Stomach smooth muscle (tissue), 2 donors: ENCODE results near the gene CXCL16.
"Not testable (repeated sequence)": the region's sequence is repeated elsewhere in the genome, so short reads cannot be mapped to it uniquely, and the experiment has no call there.

ENCODE experiments used
- H3K27ac ChIP-seq: one replicate; pipeline ENCODE4 v1.7.0; 2013; ENCODE audit warnings: mild to moderate bottlenecking, low read length, inconsistent platforms
- H3K27me3 ChIP-seq, 2 donors: one replicate each; pipeline ENCODE4 v1.7.0; 2013; ENCODE audit warnings: low read length in 2 of 2; ENCODE audit not compliant: insufficient read depth in 2 of 2, control insufficient read depth in 1 of 2
- H3K36me3 ChIP-seq, 2 donors: one replicate each; pipeline ENCODE4 v1.7.0; 2013; ENCODE audit warnings: low read length in 2 of 2; ENCODE audit not compliant: control insufficient read depth in 2 of 2, insufficient read depth in 2 of 2
- H3K4me1 ChIP-seq: one replicate; pipeline ENCODE4 v1.7.0; 2013; ENCODE audit warnings: low read length; ENCODE audit not compliant: control insufficient read depth, insufficient read depth
- H3K4me3 ChIP-seq, 2 donors: one replicate each; pipeline ENCODE4 v1.7.0; 2013; ENCODE audit warnings: low read length in 2 of 2
- H3K9ac ChIP-seq, 2 donors: one replicate each; pipeline ENCODE4 v1.7.0; 2013; ENCODE audit warnings: low read length in 2 of 2, mild to moderate bottlenecking in 1 of 2
- H3K9me3 ChIP-seq, 2 donors: one replicate each; pipeline ENCODE4 v1.7.0; 2013; ENCODE audit warnings: low read length in 2 of 2; ENCODE audit not compliant: control insufficient read depth in 2 of 2
- donor health status: healthy.
- donor health status: Pancreatic carcinoma.

The CXCL16 gene

DNA sequence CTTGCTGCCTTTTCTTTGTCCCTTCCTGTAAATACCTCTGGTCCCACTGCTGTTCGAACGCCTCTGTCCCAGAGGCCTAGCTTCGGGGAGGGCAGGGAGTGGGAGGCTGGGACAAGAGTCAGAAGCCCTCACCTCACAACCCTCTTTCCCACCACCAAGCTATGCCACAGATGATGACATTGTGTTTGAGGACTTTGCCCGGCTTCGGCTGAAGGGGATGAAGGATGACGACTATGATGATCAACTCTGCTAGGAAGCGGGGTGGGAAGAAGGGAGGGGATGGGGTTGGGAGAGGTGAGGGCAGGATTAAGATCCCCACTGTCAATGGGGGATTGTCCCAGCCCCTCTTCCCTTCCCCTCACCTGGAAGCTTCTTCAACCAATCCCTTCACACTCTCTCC lies 18.9 kb downstream of the CXCL16 start:
- H3K27ac ChIP-seq: no peak overlapping the region
- H3K9ac ChIP-seq: no peak overlapping the region
- H3K36me3 ChIP-seq: peaks cover 5 to 11% of the 10 kb centered on the region in 2 donors

DNA sequence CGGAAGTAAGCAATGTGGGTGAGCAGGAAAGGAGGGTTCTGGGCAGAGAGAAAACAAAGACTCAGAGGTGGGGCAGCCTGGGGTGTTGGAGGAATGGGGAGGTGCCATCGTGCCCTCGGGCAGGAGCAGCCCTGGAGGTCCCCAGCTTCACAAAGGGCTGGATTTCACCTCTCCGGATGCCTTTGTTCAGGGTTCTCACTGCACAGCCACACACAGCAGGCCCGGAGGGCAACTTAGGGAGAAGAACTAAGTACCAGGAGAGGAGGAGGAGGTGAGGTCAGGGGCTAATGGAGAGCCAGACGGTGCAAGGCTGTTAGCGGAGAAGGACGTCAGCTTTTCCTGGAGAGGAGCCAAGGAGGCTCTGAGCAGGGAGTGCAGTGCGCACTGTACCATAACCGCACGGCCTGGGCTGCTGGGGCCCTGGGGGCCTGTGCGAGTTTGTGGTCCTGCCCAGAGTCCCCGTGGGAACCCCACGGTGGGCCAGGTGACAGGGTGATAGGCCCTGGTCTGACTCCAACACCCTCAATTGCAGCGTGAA lies 20.0 kb downstream of the CXCL16 start:
- H3K27ac ChIP-seq: no peak overlapping the region
- no peaks in the 10 kb centered on the region for H3K27me3 ChIP-seq
- H3K36me3 ChIP-seq: peaks cover 5 to 11% of the 10 kb centered on the region in 2 donors
- no peak overlapping the region for H3K9ac ChIP-seq
- no peak overlapping the region for H3K4me3 ChIP-seq
- no peaks in the 10 kb centered on the region for H3K4me1 ChIP-seq
- H3K9me3 ChIP-seq: no peaks in the 10 kb centered on the region

More for the DNA sequence above, 18.9 kb downstream of the CXCL16 start:
- Histone ChIP-seq H3K4me1 (no peaks in the 10 kb centered on the region), H3K9me3 (no peaks in the 10 kb centered on the region), H3K4me3 (no peak overlapping the region), H3K27me3 (no peaks in the 10 kb centered on the region)

DNA sequence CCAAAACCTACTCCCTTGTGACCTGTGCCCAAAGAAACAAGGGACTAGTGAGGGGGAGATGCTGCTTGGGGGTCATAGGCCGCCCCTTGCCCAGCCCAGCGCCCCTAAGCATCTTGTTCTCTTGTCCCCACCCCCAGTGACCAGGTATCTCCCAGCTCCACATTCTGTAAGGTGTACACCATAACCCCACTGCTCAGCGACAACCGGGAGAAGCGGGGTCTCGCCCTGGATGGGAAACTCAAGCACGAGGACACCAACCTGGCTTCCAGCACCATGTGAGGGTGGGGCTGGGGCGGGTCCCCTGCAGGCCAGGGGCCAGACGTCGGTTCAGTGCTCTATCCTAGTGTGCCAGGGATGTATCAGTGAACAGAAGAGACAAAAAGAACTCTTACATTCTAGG lies 20.6 kb downstream of the CXCL16 start:
- Histone ChIP-seq H3K9me3 (no peaks in the 10 kb centered on the region), H3K4me3 (no peak overlapping the region), H3K27me3 (no peaks in the 10 kb centered on the region), H3K27ac (no peak overlapping the region), H3K9ac (no peak overlapping the region), H3K4me1 (no peaks in the 10 kb centered on the region), H3K36me3 (peaks cover 5 to 11% of the 10 kb centered on the region in 2 donors)

DNA sequence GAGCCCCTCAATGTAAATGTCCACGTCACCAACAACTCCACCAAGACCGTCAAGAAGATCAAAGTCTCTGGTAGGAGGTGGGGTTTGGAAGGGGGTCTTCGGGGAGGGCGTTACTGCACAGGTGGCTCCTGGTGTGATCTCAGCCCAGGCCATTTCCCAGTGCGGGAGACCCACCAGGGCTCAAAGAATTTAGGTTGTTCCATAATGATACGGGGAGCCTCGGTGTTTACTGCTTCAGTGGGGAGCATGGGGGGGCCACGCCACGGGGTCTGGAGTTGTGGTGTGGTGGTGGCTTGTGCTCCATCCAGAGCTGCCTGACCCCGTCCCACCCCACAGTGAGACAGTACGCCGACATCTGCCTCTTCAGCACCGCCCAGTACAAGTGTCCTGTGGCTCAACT lies 21.5 kb downstream of the CXCL16 start:
- no peak overlapping the region for H3K4me3 ChIP-seq
- no peaks in the 10 kb centered on the region for H3K9me3 ChIP-seq
- H3K27ac ChIP-seq: no peak overlapping the region
- no peaks in the 10 kb centered on the region for H3K27me3 ChIP-seq
- no peak overlapping the region for H3K9ac ChIP-seq
- H3K36me3 ChIP-seq: peaks cover 5 to 11% of the 10 kb centered on the region in 2 donors
- H3K4me1 ChIP-seq: no peaks in the 10 kb centered on the region

DNA sequence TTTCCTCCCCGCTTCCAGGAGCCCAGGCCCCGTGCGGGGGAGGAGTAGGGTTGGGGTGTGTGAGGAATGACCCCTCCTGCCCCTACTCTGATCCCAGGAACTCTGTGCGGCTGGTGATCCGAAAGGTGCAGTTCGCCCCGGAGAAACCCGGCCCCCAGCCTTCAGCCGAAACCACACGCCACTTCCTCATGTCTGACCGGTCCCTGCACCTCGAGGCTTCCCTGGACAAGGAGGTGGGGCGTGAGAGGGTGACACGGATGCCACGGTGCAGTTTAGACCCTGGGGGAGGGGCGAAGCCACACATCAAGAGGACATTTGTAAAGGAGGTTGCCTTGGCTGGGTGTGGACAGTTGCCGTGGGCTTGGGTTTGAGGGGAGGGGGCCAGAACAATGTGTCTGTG lies 21.9 kb downstream of the CXCL16 start:
- Histone ChIP-seq H3K9ac (no peak overlapping the region), H3K4me1 (no peaks in the 10 kb centered on the region), H3K4me3 (no peak overlapping the region), H3K9me3 (no peaks in the 10 kb centered on the region), H3K27me3 (no peaks in the 10 kb centered on the region), H3K36me3 (peaks cover 5 to 11% of the 10 kb centered on the region in 2 donors), H3K27ac (no peak overlapping the region)

DNA sequence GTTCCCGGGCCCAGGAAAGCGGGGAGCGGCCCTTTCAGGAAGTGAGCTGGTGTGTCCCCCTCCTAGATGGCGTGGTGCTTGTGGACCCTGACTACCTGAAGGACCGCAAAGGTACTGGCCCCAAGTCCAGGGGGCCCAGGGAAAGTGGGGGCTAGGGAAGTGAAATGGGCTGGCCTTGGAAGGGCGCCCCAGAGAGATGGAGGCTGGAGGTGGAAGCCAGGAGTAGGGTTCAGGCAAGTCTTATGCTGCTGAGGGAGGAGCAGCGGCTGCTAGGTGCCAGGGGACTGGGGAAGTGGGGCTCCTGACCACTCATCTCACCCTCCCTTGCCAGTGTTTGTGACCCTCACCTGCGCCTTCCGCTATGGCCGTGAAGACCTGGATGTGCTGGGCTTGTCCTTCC lies 23.6 kb downstream of the CXCL16 start:
- H3K27ac ChIP-seq: no peak overlapping the region
- H3K4me1 ChIP-seq: peaks cover 14% of the 10 kb centered on the region
- H3K9me3 ChIP-seq: no peaks in the 10 kb centered on the region
- no peaks in the 10 kb centered on the region for H3K27me3 ChIP-seq
- H3K4me3 ChIP-seq: no peak overlapping the region
- H3K9ac ChIP-seq: no peak overlapping the region
- peaks cover 5 to 11% of the 10 kb centered on the region in 2 donors for H3K36me3 ChIP-seq

DNA sequence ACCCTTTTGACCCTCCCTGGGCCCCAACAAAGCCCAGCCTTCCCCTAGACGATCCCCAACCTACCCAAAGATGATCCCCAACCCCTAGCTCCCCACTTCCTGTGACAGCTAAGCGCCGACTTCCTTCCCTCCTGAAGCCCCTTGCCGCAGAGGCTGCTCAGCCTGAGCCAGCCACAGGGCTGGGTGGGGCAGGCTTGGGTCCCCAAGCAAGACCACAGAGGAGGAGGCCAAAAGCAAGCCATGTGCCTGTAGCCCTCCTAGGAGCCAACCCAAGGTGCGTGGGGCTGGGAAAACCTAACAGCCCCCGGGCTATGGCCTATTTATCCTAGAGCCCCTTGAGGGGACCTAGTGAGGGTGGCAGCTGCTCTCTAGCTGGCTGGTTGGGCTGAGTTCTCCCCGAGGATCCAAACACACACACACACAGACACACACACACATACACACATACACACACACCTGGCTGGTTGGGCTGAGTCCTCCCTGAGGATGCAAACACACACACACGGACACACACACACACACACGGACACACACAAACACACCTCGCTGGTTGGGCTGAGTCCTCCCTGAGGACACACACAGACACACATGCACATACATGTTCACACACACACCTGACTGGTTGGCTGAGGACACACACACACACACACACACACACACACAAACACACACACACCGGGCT lies 24.5 kb downstream of the CXCL16 start:
- H3K27me3 ChIP-seq: no peaks in the 10 kb centered on the region
- H3K4me1 ChIP-seq: peaks cover 17% of the 10 kb centered on the region
- no peak overlapping the region for H3K9ac ChIP-seq
- peaks cover 5 to 8% of the 10 kb centered on the region in 2 donors for H3K36me3 ChIP-seq
- H3K27ac ChIP-seq: no peak overlapping the region
- no peaks in the 10 kb centered on the region for H3K9me3 ChIP-seq
- no peak overlapping the region for H3K4me3 ChIP-seq

DNA sequence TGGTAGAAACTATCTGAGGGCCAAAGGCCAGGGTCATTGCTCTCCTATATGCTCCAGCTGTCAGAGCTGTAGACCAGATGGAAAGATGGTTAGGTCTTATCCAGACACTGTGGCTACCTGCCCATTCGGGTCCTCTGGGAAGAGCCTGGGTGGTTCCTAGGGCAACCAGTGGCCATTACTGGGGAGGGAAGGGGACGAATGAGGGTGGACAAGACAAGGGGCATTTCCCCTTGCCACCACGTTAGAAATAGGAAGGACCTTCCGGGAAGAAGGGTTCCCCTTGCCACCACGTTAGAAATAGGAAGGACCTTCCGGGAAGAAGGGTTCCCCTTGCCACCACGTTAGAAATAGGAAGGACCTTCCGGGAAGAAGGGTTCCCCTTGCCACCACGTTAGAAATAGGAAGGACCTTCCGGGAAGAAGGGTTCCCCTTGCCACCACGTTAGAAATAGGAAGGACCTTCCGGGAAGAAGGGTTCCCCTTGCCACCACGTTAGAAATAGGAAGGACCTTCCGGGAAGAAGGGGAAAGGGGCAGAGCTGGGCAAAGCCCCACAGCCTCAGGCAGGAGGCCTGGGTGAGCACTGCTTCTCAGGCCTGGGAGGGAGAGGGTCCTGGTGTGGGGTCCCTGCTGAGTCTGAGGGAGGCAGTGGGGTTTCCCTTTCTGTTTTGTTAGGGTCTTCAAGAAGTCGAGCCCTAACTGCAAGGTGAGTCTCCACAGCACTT lies 25.2 kb downstream of the CXCL16 start:
- not testable (repeated sequence) for H3K36me3 ChIP-seq, H3K9ac ChIP-seq, H3K27ac ChIP-seq, H3K27me3 ChIP-seq, H3K4me3 ChIP-seq, H3K9me3 ChIP-seq
- H3K4me1 ChIP-seq: peaks cover 23% of the 10 kb centered on the region

DNA sequence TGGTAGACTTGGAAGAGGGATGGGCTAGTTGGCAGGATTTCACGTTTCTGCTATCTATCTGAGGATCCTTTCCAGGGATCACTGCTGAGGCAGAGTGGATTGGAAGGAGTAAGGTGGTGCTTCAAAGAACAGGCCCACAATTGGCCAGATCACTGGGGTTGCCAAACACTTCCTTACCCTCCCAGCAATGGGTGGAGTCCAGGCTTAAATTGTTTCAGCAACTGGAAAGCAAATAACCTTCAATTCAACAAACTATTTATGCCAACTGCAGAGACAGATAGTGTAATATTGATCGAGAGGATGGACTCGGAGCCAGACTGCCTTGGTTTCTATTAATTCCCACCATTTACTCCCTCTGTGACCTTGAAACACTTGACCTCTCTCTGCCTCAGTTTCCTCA lies 27.2 kb downstream of the CXCL16 start:
- peaks cover 0 to 5% of the 10 kb centered on the region in 2 donors for H3K36me3 ChIP-seq
- H3K4me3 ChIP-seq: no peak overlapping the region
- no peak overlapping the region for H3K9ac ChIP-seq
- no peaks in the 10 kb centered on the region for H3K9me3 ChIP-seq
- no peak overlapping the region for H3K27ac ChIP-seq
- peaks cover 23% of the 10 kb centered on the region for H3K4me1 ChIP-seq
- no peaks in the 10 kb centered on the region for H3K27me3 ChIP-seq

DNA sequence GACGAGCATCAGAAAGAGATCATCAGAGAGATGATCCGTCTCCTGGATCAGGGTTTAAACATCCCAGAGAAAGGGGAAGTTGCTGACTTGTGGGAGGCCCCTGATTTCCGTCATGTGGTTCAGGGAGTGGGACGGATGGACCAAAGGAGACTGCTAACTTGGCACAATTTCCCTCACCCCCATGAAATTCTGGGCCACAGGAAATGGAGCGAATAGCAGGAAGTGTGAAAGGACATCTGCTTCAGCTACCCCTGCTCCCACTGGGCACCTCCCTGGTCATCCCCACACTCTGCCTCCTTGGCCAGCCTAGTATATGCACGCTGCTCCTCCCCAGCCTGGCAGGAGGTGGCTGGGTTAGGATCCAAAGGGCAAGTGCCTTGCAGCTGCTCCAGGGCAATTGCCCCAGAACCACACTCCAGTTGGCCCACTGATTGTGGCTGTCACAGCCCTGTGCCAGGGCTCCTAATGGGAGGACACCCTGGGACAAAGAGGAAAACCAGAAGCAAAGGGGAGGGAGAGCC lies 28.0 kb downstream of the CXCL16 start:
- Histone ChIP-seq H3K27ac (no peak overlapping the region), H3K9ac (peak overlapping the region in 1 of 2 donors; percentile 72), H3K4me3 (peak overlapping the region in 1 of 2 donors; percentile 75), H3K27me3 (no peaks in the 10 kb centered on the region), H3K36me3 (no peaks in the 10 kb centered on the region), H3K4me1 (peaks cover 23% of the 10 kb centered on the region), H3K9me3 (no peaks in the 10 kb centered on the region)
